GM23248 (cell line): ENCODE results near the gene CDHR5.

Experiments used
- EZH2 ChIP-seq: fragments of 200-600 bp; sonication (generic); IDR thresholded peaks from 2 replicates; pipeline ENCODE4 v1.6.1; 2018; ENCODE audit warnings: antibody characterized with exemption, mild to moderate bottlenecking; ENCODE audit not compliant: insufficient read depth, poor library complexity, severe bottlenecking
- EZH2phosphoT487 ChIP-seq: fragments of 200-600 bp; sonication (generic); IDR thresholded peaks from 2 replicates; pipeline ENCODE4 v1.6.1; 2018; ENCODE audit warnings: antibody characterized with exemption, moderate library complexity, mild to moderate bottlenecking, low read depth; ENCODE audit not compliant: insufficient read depth

DNA sequence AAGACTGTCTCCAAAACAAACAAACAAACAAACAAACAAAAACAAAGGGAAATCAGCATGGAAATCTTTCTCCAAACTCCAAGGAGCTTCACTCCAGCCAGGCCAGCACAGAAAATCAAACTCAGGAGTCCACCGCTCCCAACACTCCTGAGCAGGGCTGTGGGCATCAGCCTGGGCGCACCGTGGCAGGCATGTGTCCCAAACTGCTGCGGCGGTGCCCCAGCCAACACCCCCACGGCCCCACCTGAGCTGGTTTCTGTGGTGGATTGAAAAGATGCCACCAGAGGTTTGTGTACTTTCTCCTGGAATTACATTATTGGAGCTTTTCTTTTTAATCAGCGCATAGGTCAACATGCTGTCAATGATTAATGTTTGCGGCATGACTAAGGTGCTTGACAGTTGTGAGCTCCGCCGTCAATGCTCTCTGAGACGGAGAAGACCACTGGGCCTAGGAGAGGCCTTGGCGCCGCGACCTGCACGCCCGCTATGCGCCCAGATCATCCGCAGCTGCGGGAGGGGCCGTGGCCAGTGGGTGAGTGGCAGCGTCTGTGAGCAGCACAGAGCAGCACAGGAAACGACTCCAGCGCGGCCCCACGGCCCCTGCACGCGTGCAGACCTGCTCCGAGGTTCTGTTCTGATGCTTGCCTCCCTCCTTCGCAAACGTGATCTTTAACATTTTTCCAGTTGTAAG lies 30.4 kb upstream of the CDHR5 start:
- no peak for TF ChIP-seq EZH2phosphoT487
- no peak for TF ChIP-seq EZH2
